Cardiac muscle cell (in vitro differentiated cells and primary cell): ENCODE results near the gene ATP6V1B1. TPM values are rescaled to one million over a fixed set of nuclear protein-coding genes. Genes with fewer than 3 reads are reported as not detected.

Experiments used
- DNase-seq, 2 donors: peaks; one replicate each; pipeline versions ENCODE4 v3.0.0 to v3.0.0-alpha.2; 2010 to 2017; ENCODE audit warnings: low read depth in 1 of 2, low spot score in 1 of 2
- H3K27ac ChIP-seq: fragments of 200-600 bp; sonication (generic); 2 replicates; pipeline ENCODE4 v1.5.1; 2016
- H3K27me3 ChIP-seq: fragments of 200-600 bp; sonication (generic); 2 replicates; pipeline ENCODE4 v1.6.0; 2016; ENCODE audit warnings: control low read depth
- H3K36me3 ChIP-seq: fragments of 200-600 bp; sonication (generic); 2 replicates; pipeline ENCODE4 v1.5.1; 2016; ENCODE audit warnings: control low read depth
- H3K4me1 ChIP-seq: fragments of 200-600 bp; sonication (generic); 2 replicates; pipeline ENCODE4 v1.8.1; 2017; ENCODE audit warnings: low read depth, mild to moderate bottlenecking, mixed run types
- H3K4me3 ChIP-seq: fragments of 200-600 bp; sonication (generic); 2 replicates; pipeline ENCODE4 v1.5.1; 2016; ENCODE audit warnings: mild to moderate bottlenecking
- H3K9me3 ChIP-seq: fragments of 200-600 bp; sonication (generic); 2 replicates; pipeline ENCODE4 v1.5.1; 2017; ENCODE audit warnings: low read depth, mild to moderate bottlenecking, control low read depth
- CTCF ChIP-seq: IDR thresholded peaks from 2 replicates; pipeline ENCODE4 v1.5.1; 2012; ENCODE audit warnings: low read depth, mild to moderate bottlenecking, low read length
- polyA plus RNA-seq: library from polyadenylated mRNA; unstranded; fragments of >200 nt; fragmentation: Nextera tagmentation; extraction: Ambion mirVana; gene quantifications from 2 replicates; pipeline ENCODE4 v1.2.1, GENCODE V29; 2016
- total RNA-seq: library from RNA; depleted of rRNA; stranded (reverse); fragments of >200 nt; gene quantifications from 2 replicates; pipeline ENCODE4 v1.2.3, GENCODE V29; 2016

Gene ATP6V1B1
- total and polyA plus RNA-seq, 2 experiments from 2014 or later: 3.0 TPM; not detected in 1

- peaks cover 99% of the 10 kb centered on the region for H3K27me3 ChIP-seq
- no peaks in the 10 kb centered on the region for H3K36me3 ChIP-seq
- no peaks in the 10 kb centered on the region for H3K9me3 ChIP-seq
- TF ChIP-seq CTCF: no peak
- H3K4me3 ChIP-seq: no peak overlapping the region
- no peak overlapping the region for H3K27ac ChIP-seq
- no peak for DNase-seq
- peaks cover 4% of the 10 kb centered on the region for H3K4me1 ChIP-seq
These were observed 33.1 kb upstream of the ATP6V1B1 start for GRCh38 chr2:70902579-70902978.

- H3K9me3 ChIP-seq: no peaks in the 10 kb centered on the region
- TF ChIP-seq CTCF: no peak
These were observed 32.5 kb upstream of the ATP6V1B1 start for GRCh38 chr2:70903171-70903570.

GRCh38 chr2:70903641-70904340 lies 31.9 kb upstream of the ATP6V1B1 start:
- peaks cover 99% of the 10 kb centered on the region for H3K27me3 ChIP-seq
- H3K4me1 ChIP-seq: peaks cover 4% of the 10 kb centered on the region
- H3K4me3 ChIP-seq: no peak overlapping the region
- no peak for TF ChIP-seq CTCF
- no peaks in the 10 kb centered on the region for H3K9me3 ChIP-seq
- H3K36me3 ChIP-seq: no peaks in the 10 kb centered on the region
- H3K27ac ChIP-seq: no peak overlapping the region
- no peak for DNase-seq

More at GRCh38 chr2:70903171-70903570, 32.5 kb upstream of the ATP6V1B1 start:
- no peaks in the 10 kb centered on the region for H3K36me3 ChIP-seq
- DNase-seq: no peak
- peaks cover 99% of the 10 kb centered on the region for H3K27me3 ChIP-seq
- no peak overlapping the region for H3K4me3 ChIP-seq
- H3K4me1 ChIP-seq: peaks cover 4% of the 10 kb centered on the region
- no peak overlapping the region for H3K27ac ChIP-seq

GRCh38 chr2:70904371-70905216 lies 31.1 kb upstream of the ATP6V1B1 start:
- TF ChIP-seq CTCF: no peak
- H3K9me3 ChIP-seq: no peaks in the 10 kb centered on the region
- H3K4me1 ChIP-seq: peaks cover 4% of the 10 kb centered on the region
- H3K27me3 ChIP-seq: peaks cover 99% of the 10 kb centered on the region
- no peak overlapping the region for H3K4me3 ChIP-seq
- DNase-seq: no peak
- no peak overlapping the region for H3K27ac ChIP-seq
- H3K36me3 ChIP-seq: no peaks in the 10 kb centered on the region

- Histone ChIP-seq H3K27ac (no peak overlapping the region), H3K36me3 (no peaks in the 10 kb centered on the region), H3K4me3 (no peak overlapping the region), H3K4me1 (no peaks in the 10 kb centered on the region), H3K27me3 (peaks cover 100% of the 10 kb centered on the region), H3K9me3 (no peaks in the 10 kb centered on the region)
- DNase-seq: no peak
- TF ChIP-seq CTCF: no peak
These were observed 30.0 kb upstream of the ATP6V1B1 start for GRCh38 chr2:70905443-70906421.
